HPDE6-E6E7 (cell line): Measurements from ENCODE around the gene ORM2.

Source experiments
- DNase-seq: peaks from one replicate; pipeline ENCODE4 v3.0.0; 2011; ENCODE audit warnings: missing footprints; ENCODE audit errors: extremely low spot score

The ORM2 gene

DNA sequence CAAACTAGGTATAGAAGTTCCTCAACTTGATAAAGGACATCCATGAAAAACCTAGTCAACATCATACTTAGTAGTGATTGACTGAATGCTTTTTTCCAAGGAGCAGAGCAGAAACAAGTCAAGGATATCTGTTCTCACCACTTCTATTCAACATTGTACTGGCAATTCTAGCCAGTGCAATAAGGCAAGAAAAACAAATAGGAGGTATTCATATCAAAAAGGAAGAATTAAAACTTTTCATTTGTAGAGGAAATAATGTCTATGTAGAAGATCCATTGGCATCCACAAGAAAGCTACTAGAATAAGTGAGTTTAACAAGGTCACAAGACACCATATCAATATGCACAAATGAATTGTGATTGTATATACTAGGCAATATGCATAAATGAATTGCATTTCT is 35.0 kb upstream of the ORM2 start:
- no peak for DNase-seq

DNA sequence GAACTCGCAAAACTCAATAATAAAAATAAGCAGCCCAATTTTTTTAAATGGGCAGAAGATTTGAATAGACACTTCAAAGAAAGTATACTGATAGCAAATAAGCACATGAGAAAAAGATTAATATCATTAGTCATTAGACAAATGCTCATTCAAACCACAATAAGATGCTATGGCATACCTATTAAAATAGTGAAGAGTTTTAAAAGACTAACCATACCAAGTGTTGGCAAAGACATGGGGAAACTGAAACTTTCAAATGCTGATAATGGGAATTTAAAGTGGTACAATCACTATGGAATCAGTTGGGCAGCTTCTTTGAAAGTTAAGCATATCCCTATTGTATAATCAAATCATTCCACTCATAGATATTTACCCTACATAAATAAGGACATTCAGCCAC is 33.3 kb upstream of the ORM2 start:
- no peak for DNase-seq

DNA sequence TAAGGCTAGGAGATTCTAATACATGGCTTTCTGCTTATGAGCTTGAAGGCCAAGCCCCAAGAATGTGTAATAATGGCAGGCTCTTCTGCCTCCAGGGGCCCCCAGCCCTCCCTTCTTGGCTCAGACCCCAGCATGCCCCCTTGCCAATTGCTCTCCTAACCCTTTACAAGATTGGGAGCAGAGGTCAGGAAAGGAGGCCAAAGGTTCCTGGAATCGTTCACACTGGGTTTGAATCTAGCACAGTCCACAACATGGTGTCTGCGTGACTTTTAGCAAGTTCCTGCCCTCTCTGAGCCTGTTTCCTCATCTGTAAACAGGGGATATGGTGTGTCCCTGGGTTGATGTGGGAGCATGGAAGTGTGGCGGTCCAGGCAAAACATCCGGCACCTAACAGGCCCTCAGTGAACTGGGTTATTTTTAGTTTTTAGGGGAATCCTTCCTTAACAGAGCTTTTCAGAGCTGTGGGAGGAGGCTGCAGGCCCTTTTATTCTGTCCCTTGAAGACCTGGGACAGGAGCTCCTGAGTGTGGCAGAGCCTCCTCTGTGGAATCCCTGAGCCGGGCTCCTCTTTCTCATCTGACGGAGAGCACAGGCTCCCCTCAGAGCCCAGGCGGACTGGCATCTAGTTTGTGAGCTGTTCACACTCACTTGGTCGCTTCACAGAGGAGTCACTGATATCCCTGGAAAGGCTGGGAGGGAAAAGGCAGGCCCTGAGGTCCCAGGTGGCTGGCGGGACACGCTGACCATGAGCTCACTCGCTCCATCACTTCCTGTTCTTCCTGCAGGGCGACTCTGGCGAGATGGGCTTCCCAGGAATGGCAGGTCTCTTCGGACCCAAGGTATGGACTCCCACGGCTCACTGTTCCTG is 30.1 kb upstream of the ORM2 start:
- DNase-seq, result no peak

DNA sequence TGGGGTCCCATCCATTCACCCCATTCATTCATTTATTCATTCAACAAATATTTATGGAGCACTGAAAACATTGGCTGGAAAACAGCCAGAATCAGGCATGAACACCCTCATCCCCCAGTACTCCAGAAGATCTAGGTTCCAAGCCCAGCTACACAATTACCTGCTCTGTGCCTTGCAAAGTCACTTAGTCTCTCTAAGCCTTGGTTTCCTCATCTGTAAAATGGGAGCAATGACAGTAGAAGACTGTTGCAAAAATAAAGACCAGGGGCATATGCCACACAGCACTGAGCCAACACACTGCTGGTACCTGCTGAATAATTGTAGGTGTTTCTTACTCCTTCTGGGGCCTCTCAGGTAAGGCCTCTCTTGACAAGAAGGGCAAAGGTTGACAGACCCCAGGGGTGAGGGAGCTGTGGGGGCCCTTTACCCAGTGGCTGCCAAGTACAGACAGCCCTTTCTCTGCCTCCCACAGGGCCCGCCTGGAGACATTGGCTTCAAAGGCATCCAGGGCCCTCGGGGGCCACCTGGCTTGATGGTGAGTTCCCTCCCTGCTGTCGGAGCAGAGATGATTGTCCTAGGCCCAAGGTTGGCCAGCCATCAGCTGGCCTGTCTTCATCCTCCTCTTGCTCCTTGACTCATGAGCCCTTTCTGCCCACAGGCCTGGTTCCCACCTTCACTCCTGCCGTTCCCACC is 29.4 kb upstream of the ORM2 start:
- no peak for DNase-seq

DNA sequence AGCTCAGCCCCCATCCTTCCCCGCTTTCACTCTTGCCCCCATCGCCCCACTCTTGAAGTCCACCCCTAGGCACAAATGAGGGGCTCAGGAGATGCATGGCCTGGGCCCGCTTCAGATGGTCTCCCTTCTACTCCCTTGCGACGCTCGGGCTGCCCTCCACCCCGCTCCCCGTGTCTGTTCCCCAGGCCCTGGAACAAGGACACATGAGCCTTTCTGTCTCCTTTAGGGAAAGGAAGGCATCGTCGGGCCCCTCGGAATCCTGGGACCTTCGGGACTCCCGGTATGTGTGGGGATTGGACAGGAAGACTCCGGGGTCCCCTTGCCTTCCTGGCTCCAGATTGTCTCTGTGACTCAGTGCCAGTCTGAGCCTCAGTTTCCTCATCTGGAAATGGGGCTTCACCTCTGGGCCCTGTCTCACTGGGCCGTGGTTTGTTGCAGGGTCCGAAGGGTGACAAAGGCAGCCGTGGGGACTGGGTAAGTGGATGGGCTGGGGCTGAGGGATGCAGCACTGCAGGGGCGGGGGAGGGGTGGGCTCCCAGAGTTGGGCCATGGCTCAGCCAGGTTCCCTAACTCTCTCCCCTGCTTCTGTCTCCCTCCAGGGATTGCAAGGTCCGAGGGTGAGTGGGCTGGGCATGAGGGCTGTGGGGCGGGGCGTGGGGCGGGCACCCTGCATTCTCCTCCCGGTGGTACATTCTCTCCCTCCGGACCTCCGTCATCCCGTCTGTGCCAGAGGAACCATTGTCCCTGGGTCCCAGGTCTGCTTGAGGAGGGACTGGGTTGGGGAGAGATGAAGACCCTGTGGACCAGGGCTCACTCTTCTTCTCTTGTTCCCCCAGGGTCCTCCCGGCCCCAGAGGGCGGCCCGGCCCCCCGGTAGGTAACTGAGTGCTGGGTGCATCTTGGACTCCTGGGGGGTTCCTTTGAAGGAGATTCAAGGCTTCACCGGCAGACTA is 28.5 kb upstream of the ORM2 start:
- DNase-seq, result no peak

DNA sequence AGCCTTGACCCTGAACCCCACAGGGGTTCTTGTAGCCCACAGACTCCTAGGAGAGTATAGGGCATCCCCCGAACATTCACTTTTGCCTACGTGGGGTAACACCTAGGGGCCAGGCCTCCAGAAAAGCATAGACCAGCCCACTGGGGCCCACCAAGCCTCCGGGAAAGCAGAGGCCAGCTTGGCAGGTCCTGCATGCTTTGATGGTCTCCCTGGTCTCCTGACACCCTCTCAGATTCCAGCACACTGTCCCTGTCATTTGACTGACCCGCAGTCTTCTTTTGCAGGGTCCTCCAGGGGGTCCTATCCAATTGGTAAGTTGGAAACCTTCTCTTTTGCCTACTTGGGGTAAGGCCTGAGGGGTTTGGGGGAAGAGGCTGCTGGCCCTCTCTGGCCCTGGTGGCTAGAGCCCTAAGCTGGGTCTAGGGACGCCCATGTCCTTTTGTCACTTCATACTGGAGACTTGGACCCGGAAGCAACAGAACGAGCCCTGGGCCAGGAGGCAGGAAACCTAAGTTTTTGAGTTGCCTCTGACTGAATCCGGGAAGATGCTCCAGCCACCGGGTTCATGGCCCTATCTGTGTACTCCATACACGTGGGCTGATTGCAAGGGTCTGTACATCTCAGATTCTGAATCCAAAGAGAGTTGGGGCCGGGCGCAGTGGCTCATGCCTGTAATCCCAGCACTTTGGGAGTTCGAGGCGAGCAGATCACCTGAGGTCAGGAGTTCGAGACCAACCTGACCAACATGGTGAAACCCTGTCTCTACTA is 27.7 kb upstream of the ORM2 start:
- no peak for DNase-seq

DNA sequence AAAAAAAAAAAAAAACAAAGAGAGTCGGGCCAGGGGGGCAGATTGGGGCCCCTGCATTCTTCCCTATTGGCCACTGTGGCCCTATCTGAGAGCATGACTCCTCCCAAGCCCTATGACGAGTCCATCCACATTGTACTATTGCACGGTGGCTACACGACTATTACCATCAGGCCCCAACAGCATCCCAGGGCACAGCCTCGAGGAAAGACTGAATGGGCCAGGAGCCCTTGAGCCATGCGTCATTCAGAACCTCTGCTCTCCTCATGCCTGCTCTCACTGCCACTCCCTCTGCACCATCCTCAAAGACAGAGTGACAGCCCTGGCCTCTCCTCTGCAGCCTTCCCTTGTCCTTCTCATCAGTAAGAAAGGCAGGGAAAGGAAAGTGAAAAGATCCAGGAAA is 26.9 kb upstream of the ORM2 start:
- DNase-seq, result no peak

DNA sequence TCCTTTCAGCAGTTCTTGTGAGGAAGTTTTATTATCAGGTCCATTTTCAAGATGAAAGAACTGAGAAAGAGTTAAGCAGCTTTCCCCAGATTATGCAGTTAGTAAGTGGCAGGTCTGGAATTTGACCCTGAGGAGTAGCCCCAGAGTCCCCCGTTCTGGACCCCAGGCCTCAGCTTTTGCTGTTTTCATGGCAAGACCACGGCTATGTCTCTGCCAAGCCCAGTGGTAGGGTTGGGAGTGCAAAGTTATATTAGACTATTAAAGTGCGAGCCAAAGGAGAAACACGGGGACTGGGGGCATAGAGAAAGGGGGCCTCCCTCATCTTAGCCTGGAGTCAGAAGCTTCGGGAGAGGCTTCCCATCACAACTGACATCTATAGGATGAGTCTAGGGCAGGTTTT is 26.1 kb upstream of the ORM2 start:
- DNase-seq, result no peak

DNA sequence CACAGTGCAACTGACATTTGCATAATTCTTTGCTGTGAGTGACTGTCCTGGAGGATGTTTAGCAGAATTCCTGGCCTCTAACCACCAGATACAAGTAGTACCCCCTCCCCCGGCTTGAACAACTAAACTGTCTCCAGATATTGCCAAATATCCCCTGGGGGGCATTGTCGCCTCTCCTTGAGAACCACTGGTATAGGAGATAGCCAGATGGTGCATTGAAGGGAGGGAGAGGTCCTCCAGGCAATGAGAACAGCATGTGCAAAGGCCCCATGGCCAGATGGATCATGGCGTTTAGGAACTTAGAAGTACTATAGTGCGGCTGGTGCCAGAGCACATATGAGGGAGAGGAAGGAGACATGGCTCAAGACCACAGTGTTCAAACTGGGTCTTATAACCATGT is 25.7 kb upstream of the ORM2 start:
- no peak for DNase-seq

DNA sequence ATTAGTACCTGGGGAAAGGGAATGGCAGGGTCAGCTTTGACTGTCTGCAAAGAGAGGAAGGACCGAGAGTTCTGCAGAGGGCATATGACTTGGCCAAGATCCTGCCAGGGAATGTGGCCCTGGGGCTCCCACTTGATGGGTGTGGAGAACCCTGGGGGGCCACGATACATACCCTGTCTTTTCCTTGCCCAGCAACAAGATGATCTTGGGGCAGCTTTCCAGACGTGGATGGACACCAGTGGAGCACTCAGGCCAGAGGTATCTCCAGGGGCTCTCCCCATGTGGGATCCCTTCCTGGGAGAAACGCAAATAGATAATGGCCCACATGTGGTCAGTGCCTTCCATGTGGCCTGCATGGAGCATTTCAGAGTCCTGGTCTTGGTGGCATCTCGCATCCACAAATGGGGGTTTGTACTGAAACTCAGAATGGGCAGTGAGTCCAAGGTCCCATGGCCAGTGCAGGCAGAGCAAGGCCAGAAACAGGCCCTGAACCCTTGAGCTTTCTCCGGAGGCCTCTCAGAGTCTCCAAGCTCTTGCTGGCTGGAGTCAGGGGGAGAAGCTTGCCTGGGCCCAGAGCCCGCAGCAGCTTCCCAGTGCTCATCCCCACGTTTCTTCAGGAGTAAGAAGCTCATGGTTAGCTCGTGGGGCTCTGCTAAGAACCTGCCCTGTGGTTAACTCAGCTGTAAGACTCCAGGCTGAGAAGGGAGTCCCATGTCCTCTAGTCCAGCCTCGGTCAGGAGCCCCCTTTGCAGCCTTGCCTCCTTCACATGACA is 25.1 kb upstream of the ORM2 start:
- DNase-seq, result no peak

DNA sequence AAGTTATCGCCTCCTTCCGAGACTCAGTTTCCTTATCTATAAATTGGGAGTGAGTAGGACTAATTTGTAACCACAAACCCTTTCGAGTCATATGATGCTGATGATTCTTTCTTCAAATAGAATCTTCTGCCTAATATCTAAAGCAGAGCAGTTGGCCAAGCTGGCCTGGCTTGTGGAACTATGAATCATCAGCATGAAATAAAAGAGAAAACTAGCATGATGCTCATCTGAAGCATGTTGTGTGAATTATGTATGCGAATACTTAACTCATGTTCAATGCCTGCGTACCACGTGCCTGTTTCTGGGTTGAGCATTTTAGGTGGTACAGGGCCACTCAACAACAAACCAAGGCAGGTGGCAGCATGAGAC is 21.8 kb upstream of the ORM2 start:
- DNase-seq, result no peak

DNA sequence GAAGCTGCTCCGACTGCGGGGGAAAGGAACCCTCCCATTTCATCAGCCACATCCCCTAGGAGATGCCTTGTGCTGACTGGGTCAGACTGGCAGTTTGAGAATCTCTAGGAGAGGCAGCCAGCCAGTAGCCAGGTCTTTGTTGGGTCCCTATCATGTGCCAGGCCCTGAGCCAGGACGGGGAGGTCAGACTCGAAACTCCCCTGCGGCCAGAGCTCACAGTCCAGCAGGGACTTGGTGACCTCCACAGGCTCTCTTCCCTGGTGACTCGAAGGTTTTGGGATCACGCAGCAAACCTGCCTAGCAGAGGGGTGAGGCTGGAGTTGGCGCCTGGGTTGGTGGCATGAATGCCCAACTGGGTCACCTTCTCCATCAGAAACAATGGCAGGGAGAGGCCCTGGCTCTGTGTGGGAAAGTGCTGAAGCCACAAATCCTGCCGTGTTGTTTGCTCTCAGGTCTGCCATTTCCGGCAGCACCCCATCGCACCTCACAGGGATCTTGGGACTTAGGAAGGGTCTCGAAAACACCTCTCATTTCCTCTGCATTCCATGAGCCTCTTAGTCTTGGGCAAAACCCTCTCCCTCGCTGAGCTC is 21.2 kb upstream of the ORM2 start:
- no peak for DNase-seq

DNA sequence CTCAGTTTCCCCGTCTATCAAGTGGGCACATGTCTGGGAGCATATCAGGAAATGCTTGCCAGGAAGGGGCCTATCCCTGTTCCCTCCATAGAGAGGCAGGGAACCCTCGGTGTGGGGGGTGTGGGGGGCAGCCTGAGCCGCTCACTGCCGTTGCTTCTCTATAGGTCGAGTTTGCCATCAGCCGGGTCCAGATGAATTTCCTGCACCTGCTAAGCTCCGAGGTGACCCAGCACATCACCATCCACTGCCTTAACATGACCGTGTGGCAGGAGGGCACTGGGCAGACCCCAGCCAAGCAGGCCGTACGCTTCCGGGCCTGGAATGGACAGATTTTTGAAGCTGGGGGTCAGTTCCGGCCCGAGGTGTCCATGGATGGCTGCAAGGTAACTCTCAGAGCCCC is 20.6 kb upstream of the ORM2 start:
- DNase-seq, result no peak

DNA sequence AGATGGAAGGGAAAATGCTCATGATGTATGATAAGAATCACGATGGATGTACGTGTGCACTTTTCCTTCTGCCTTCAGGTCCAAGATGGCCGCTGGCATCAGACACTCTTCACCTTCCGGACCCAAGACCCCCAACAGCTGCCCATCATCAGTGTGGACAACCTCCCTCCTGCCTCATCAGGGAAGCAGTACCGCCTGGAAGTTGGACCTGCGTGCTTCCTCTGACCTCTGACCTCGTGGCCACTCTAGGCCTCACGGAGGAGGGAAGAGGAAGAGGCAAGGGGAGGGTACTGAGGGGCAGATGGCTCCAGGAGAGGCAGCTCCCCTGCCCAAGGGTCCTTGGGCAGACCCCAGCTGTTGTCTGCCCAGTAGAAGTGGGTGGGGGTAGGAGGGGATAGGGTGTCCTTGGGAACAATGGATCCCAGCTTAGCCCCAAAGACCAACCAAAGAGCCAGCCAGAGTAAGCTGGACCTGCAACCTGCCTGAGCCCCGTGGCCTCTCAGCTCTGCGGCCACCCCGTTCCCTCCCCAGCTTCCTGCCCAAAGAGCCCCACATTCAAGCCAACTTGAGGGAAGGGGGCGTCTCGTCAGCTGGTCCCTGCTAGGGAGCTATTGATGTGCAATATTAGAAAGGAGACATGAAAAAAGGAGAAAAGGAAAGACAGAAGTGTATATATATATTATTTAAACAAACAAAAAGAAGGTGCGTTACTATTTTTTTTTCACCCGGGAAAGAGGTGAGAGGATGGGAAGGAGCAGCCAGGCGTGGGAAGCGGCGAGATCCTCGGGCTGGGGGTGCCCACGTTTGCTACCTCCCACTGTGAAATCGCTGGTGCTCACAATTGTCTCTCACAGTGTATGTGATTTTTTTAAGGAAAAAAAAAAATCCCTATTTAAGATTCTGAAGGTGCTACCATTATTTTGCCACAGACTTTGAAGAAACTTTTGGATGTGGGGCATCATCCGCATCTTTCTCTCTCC is 18.9 kb upstream of the ORM2 start:
- no peak for DNase-seq

DNA sequence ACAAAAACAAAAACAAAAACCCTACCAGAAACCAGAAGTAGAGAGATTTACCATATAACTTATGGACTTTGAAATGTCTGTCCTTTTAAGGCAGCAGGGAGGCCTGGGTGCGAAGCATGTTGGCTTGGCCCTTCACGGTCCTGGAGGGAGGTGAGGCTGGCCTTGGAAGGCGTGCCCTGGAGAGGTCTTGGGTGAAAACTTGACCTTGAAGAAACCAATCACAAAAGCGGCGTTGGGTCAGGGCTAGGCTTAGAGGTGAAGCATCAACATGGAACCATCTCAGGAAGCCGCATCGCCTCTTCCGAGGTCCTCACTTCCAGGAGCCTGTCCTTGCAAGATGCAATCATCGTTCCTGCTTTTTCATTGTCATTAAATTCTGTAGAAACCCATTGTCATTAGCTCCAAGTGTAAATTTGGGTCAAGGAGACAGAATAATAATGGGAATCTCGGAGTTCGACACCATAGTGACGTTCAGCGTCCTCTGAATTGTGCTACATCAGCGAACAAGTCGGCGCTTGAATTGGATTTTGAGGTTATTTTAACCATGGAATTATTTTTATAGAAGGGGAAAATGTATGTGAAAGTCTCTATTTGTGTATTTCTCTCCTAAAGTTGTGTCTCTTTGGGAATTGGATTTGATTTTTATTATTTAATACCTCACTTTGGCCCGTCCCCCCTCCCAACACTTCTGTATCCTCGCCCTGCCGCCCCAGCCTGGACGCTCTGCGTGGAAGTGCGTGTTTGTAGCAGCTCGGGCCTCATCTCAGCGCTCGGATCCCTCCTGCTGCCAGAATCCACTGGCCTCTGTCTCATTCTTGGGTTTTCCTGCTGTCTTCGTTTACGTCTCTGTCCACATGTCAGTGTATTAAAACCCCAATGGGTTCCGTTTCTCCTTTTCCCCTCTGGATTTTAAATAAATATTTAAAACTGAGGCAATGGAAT is 17.8 kb upstream of the ORM2 start:
- DNase-seq, result no peak

DNA sequence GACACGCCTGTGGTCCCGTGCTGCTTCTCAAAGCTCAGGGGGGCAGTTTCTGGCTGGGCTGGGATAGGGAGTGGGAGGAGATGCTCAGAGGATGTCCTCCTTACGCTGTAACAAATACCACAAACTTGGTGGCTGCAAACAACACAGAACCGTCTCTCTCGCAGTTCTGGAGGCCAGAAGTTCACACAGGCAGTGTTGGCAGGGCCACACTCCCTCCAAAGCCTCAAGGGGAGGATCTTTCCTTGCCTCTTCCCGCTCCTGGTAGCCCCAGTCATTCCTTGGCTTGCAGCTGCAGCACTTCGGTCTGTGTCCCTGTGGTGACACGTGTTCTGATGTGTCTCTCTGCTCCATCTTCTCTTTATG is 17.2 kb upstream of the ORM2 start:
- DNase-seq, result no peak

DNA sequence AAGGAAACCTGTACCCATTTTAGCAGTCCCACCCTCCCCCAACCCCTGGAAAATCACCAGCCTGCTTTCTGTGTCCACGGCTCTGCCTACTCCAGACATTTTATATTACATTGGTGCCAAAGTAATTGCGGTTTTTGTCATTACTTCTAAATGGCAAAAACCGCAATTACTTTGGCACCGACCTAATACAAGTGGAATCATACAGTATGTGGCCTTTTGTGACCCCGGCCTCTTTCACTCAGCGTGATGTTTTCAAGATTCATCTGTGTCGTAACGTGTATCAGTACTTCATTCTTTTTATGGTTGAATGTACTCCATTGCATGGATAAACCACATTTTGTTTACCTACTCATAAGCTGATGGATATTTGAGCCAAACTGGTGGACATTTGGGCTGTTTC is 16.5 kb upstream of the ORM2 start:
- no peak for DNase-seq

DNA sequence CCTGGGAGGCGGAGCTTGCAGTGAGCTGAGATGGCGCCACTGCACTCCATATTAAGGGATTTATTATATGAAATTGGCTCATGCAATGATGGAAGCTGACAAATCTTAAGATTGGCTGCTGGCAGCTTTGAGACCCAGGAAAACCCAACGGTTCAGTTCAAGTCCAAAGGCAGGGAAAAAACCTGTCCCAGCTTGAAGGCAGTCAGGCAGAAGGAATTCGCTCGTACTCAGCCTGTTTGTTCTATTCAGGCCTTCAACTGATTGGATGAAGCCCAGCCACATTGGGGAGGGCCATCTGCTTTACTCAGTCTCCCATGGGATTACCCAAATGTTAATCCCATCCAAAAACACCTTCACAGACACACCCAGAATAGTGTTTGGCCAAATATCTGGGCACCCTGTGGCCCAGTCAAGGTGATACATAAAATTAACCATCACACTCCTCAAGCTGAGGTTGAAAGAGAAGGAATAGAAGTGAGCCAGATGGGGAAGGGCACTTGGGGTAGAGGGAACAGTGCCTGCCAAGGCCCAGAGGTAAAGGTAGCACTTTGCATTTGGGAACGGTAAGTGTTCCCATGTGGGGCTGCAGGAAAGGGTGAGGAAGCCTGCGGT is 15.3 kb upstream of the ORM2 start:
- DNase-seq, result no peak
